DND-41 (cell line): ENCODE data around the gene HOXB8.

ENCODE experiments used
- CTCF ChIP-seq: IDR thresholded peaks from 2 replicates; pipeline ENCODE4 v1.5.1; 2012; ENCODE audit warnings: borderline replicate concordance, low read length, moderate library complexity, mild to moderate bottlenecking; ENCODE audit not compliant: poor library complexity, severe bottlenecking; ENCODE audit errors: extremely low read depth
- EZH2 ChIP-seq: IDR thresholded peaks from 3 replicates; pipeline ENCODE4 v1.6.1; 2012; ENCODE audit warnings: borderline replicate concordance, low read depth, mild to moderate bottlenecking, moderate library complexity, low read length, inconsistent platforms; ENCODE audit not compliant: severe bottlenecking

GRCh38 chr17:48632579-48633265 is 17.6 kb upstream of the HOXB8 start:
- TF ChIP-seq CTCF (no peak), EZH2 (no peak)
